T1000 (cell line): Measurements from ENCODE around the gene SLC7A11.

Experiments
- DNase-seq: peaks from one replicate; lab custom pipeline; 2025; ENCODE audit warnings: mixed read lengths; lab: John Stamatoyannopoulos, UW

SLC7A11 gene

GRCh38 chr4:138209094-138209493, 33.1 kb downstream of the SLC7A11 start:
- no peak for DNase-seq

- DNase-seq: no peak
Observed at GRCh38 chr4:138205531-138206233, 36.5 kb downstream of the SLC7A11 start.

GRCh38 chr4:138204507-138204906, 37.6 kb downstream of the SLC7A11 start:
- no peak for DNase-seq

- no peak for DNase-seq
Observed at GRCh38 chr4:138202686-138203085, 39.5 kb downstream of the SLC7A11 start.

- DNase-seq: no peak
Observed at GRCh38 chr4:138200236-138200590, 41.9 kb downstream of the SLC7A11 start.

GRCh38 chr4:138199568-138200235, 42.4 kb downstream of the SLC7A11 start:
- no peak for DNase-seq

- DNase-seq: no peak
Observed at GRCh38 chr4:138196153-138196552, 46.0 kb downstream of the SLC7A11 start.

- DNase-seq: no peak
Observed at GRCh38 chr4:138193963-138194362, 48.2 kb downstream of the SLC7A11 start.

- no peak for DNase-seq
Observed at GRCh38 chr4:138192113-138192512, 50.0 kb downstream of the SLC7A11 start.

- no peak for DNase-seq
Observed at GRCh38 chr4:138190452-138190858, 51.7 kb downstream of the SLC7A11 start.

- no peak for DNase-seq
Observed at GRCh38 chr4:138189206-138189605, 52.9 kb downstream of the SLC7A11 start.

- no peak for DNase-seq
Observed at GRCh38 chr4:138188406-138189084, 53.6 kb downstream of the SLC7A11 start.

- DNase-seq: no peak
Observed at GRCh38 chr4:138185859-138186645, 56.1 kb downstream of the SLC7A11 start.

GRCh38 chr4:138184886-138185285, 57.3 kb downstream of the SLC7A11 start:
- no peak for DNase-seq

- DNase-seq: no peak
Observed at GRCh38 chr4:138182838-138183426, 59.2 kb downstream of the SLC7A11 start.

- DNase-seq: no peak
Observed at GRCh38 chr4:138181287-138181686, 60.9 kb downstream of the SLC7A11 start.

- DNase-seq: no peak
Observed at GRCh38 chr4:138178566-138178965, 63.6 kb downstream of the SLC7A11 start.

GRCh38 chr4:138177278-138177968, 64.7 kb downstream of the SLC7A11 start:
- DNase-seq: no peak

- no peak for DNase-seq
Observed at GRCh38 chr4:138174981-138175794, 67.0 kb downstream of the SLC7A11 start.

- DNase-seq: no peak
Observed at GRCh38 chr4:138164208-138164607, 77.9 kb downstream of the SLC7A11 start.
